Sigmoid colon (tissue), 3 donors: ENCODE data around the gene FABP6.

Experiments
- POLR2A ChIP-seq, 2 donors: fragments of 450-650 bp; IDR thresholded peaks; one replicate each; pipeline ENCODE4 v1.6.1; 2016; ENCODE audit warnings: antibody characterized with exemption in 2 of 2, mild to moderate bottlenecking in 2 of 2, moderate library complexity in 2 of 2
- TF ChIP-seq, protein P1 (sequence below), 4 experiments: fragments of 450-650 bp in 3 of 4; fragments of 200-600 bp in 1 of 4; IDR thresholded peaks; one replicate each; pipeline ENCODE4 v1.5.1; 2016 to 2019; ENCODE audit warnings: antibody characterized with exemption in 4 of 4, mild to moderate bottlenecking in 3 of 4, moderate library complexity in 2 of 4

DNA sequence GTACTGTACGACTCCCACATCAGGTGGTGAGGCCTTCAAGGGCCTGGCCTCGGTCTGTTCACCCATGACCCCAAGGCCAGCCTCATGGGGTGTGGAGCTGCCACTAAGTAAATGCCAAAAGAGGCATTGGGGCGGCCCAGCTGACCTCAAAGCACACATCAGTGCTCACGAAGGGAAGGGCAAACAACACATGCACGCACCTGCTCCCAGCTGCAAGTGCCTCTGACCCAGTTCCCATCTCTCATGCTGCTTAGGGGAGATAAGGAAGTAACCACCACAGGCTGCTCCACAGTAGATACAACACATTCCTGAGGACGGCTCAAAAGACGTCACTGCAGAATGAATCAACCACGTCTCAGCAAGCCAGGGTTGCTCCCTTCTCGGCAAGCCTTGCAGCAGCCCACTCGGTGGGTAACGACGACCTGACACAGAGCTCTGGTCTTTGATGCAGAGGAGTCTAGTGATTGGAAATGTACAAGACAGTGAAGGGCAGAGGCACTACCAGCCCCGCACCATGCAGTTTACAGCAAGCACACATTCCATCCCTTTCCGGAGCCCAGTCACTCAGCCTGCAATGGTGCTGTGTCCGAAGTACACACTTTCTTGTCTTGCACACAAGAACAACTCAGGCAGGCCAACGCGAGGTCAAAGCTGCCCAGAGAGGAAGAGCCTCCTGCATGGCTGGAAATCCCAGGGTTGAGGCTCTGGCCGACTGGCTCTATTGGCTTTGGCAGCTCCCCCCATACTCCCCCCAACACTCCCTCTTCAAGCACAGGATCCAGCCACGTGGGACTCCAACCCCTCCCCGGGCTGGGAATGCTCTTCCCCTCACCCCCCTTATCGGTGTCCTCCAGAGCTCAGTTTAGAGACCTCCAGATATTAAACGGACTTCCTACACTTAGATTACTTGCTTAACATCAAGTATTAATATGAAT is 31.8 kb downstream of the FABP6 start:
- TF ChIP-seq, protein P1, sequence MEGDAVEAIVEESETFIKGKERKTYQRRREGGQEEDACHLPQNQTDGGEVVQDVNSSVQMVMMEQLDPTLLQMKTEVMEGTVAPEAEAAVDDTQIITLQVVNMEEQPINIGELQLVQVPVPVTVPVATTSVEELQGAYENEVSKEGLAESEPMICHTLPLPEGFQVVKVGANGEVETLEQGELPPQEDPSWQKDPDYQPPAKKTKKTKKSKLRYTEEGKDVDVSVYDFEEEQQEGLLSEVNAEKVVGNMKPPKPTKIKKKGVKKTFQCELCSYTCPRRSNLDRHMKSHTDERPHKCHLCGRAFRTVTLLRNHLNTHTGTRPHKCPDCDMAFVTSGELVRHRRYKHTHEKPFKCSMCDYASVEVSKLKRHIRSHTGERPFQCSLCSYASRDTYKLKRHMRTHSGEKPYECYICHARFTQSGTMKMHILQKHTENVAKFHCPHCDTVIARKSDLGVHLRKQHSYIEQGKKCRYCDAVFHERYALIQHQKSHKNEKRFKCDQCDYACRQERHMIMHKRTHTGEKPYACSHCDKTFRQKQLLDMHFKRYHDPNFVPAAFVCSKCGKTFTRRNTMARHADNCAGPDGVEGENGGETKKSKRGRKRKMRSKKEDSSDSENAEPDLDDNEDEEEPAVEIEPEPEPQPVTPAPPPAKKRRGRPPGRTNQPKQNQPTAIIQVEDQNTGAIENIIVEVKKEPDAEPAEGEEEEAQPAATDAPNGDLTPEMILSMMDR (IDR thresholded peaks at IDR 0.05), result no peak
- no peak for TF ChIP-seq POLR2A (IDR thresholded peaks at IDR 0.05)
